ENCODE data around the gene GRPR. TPM values are rescaled to one million over a fixed set of nuclear protein-coding genes. Genes with fewer than 3 reads are reported as not detected.

GRPR gene
- polyA plus RNA-seq, 1 donor (not counting 4 experiments of a cell fraction or from before 2014, with no cell fraction given), result 0.08 TPM

DNA sequence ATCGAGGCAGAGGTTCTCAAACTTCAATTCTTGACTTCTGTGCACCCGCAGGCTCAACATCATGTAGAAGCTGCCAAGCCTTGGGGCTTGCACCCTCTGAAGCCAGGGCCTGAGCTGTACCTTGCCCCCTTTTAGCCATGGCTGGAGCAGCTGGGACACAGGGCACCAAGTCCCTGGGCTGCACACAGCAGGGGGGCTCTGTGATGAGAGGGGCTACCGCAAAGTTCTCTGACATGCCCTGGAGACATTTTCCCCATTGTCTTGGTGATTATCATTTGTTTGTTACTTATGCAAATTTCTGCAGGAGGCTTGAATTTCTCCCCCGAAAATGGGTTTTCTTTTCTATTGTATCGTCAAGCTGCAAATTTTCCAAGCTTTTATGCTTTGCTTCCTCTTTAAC is 39.0 kb downstream of the GRPR start:
- H3K4me1 ChIP-seq (ENCODE audit: control insufficient read depth, extremely low read depth, insufficient read depth, low read length), result peaks cover 22% of the 10 kb centered on the region
- dilution Hi-C loops (cut with MboI; ENCODE audit: extremely low pct_ligation_motif_present, low sequenced_read_pairs), result no loop called here

DNA sequence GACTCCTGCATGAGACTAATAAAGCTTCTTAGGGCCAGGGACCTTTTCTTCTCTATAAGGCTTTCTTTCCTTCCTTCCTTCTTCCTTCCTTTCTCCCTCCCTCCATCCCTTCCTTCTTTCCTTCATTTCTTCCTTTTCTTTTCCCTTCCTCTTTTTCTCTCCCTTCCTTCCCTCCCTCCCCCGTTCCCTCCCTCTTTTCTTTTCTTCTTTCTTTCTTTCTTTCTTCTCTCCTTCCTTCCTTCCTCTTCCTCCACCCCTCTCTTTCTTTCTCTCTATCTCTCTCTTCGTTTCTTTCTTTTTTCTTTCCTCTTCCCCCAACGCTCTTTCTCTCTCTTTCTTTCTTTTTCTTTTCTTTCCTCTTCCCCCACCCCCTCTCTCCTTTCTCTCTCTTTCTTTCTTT is 41.4 kb downstream of the GRPR start:
- TF ChIP-seq EZH2 (IDR thresholded peaks at IDR 0.05; ENCODE audit: low read length), result no peak
- H3K4me1 ChIP-seq (ENCODE audit: control insufficient read depth, extremely low read depth, insufficient read depth, low read length), result peaks cover 18% of the 10 kb centered on the region
- H3K4me3 ChIP-seq (ENCODE audit: control insufficient read depth in 2 of 3, extremely low read depth in 1 of 3, insufficient read depth in 2 of 3, low read depth in 1 of 3, low read length in 3 of 3), result no peak overlapping the region
- no peaks in the 10 kb centered on the region for H3K9me3 ChIP-seq (ENCODE audit: control insufficient read depth, low read depth, low read length)
- H3K4me2 ChIP-seq (ENCODE audit: control insufficient read depth, extremely low read depth, insufficient read depth, low read depth, low read length), result no peak overlapping the region
- dilution Hi-C loops (cut with MboI; ENCODE audit: extremely low pct_ligation_motif_present, low sequenced_read_pairs), result no loop called here
- no peaks in the 10 kb centered on the region for H3K36me3 ChIP-seq (ENCODE audit: control insufficient read depth in 2 of 2, extremely low read depth in 1 of 2, insufficient read depth in 2 of 2, low read length in 2 of 2)
- H4K20me1 ChIP-seq (ENCODE audit: control insufficient read depth, extremely low read depth, insufficient read depth, low read length), result no peaks in the 10 kb centered on the region
- H2AFZ ChIP-seq (ENCODE audit: control insufficient read depth, low read length), result no peak overlapping the region
- FAIRE-seq (no peak), DNase-seq (ENCODE audit: low read depth, low spot score) (no peak)
- no peaks in the 10 kb centered on the region for H3K79me2 ChIP-seq (ENCODE audit: control insufficient read depth, insufficient read depth, low read length)
- H3K9me1 ChIP-seq (ENCODE audit: control insufficient read depth, extremely low read depth, insufficient read depth, low read length), result no peaks in the 10 kb centered on the region
- H3K27ac ChIP-seq (ENCODE audit: control insufficient read depth, insufficient read depth, low read length), result no peak overlapping the region
- H3K27me3 ChIP-seq (ENCODE audit: control insufficient read depth, extremely low read depth, insufficient read depth, low read length), result no peaks in the 10 kb centered on the region
- no peak overlapping the region for H3K9ac ChIP-seq (ENCODE audit: control insufficient read depth, extremely low read depth, insufficient read depth, low read length)

More for the DNA sequence above, 39.0 kb downstream of the GRPR start:
- Histone ChIP-seq H2AFZ (ENCODE audit: control insufficient read depth, low read length) (no peak overlapping the region), H3K36me3 (ENCODE audit: control insufficient read depth in 2 of 2, extremely low read depth in 1 of 2, insufficient read depth in 2 of 2, low read length in 2 of 2) (no peaks in the 10 kb centered on the region), H3K9ac (ENCODE audit: control insufficient read depth, extremely low read depth, insufficient read depth, low read length) (no peak overlapping the region), H3K27ac (ENCODE audit: control insufficient read depth, insufficient read depth, low read length) (no peak overlapping the region), H3K9me1 (ENCODE audit: control insufficient read depth, extremely low read depth, insufficient read depth, low read length) (no peaks in the 10 kb centered on the region), H3K27me3 (ENCODE audit: control insufficient read depth, extremely low read depth, insufficient read depth, low read length) (no peaks in the 10 kb centered on the region), H4K20me1 (ENCODE audit: control insufficient read depth, extremely low read depth, insufficient read depth, low read length) (no peaks in the 10 kb centered on the region), H3K9me3 (ENCODE audit: control insufficient read depth, low read depth, low read length) (no peaks in the 10 kb centered on the region), H3K4me2 (ENCODE audit: control insufficient read depth, extremely low read depth, insufficient read depth, low read depth, low read length) (no peak overlapping the region), H3K79me2 (ENCODE audit: control insufficient read depth, insufficient read depth, low read length) (no peaks in the 10 kb centered on the region), H3K4me3 (ENCODE audit: control insufficient read depth in 2 of 3, extremely low read depth in 1 of 3, insufficient read depth in 2 of 3, low read depth in 1 of 3, low read length in 3 of 3) (no peak overlapping the region)
- no peak for TF ChIP-seq EZH2 (IDR thresholded peaks at IDR 0.05; ENCODE audit: low read length)
- TF ChIP-seq, protein P1, sequence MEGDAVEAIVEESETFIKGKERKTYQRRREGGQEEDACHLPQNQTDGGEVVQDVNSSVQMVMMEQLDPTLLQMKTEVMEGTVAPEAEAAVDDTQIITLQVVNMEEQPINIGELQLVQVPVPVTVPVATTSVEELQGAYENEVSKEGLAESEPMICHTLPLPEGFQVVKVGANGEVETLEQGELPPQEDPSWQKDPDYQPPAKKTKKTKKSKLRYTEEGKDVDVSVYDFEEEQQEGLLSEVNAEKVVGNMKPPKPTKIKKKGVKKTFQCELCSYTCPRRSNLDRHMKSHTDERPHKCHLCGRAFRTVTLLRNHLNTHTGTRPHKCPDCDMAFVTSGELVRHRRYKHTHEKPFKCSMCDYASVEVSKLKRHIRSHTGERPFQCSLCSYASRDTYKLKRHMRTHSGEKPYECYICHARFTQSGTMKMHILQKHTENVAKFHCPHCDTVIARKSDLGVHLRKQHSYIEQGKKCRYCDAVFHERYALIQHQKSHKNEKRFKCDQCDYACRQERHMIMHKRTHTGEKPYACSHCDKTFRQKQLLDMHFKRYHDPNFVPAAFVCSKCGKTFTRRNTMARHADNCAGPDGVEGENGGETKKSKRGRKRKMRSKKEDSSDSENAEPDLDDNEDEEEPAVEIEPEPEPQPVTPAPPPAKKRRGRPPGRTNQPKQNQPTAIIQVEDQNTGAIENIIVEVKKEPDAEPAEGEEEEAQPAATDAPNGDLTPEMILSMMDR (optimal IDR thresholded peaks at IDR 0.05 in 1 of 3, IDR thresholded peaks at IDR 0.05 in 1 of 3, conservative IDR thresholded peaks at IDR 0.05 in 1 of 3; ENCODE audit: extremely low read depth in 1 of 3, insufficient read depth in 2 of 3, low read length in 3 of 3), result no peak
- no peak for FAIRE-seq
- DNase-seq (ENCODE audit: low read depth, low spot score), result no peak

DNA sequence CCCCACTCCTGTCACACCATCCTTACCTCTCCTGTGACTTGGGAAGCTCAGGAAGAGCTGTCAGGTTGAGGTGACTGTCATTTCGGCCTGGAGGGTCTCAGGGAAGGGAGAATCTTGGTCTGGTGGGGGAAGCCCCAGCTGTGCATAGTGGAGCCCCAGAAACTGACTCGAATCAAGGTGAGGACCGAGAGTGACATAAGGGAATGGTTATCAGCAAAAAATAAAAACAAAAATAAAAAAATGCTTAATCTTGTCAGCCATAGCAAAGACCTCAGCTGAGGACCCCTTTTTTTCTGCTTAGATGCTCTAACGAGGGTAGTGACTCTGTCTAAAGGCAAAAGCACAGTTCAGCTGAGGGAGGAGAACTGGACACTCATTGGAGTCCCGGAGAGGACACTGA is 43.8 kb downstream of the GRPR start, which contains the start of gene MAGEB17:
TSS of gene MAGEB17 (plus strand) at position 301 of the 400 bp plus-strand sequence. CDS start 2,902 bp downstream, outside the sequence.
- TF ChIP-seq EZH2 (IDR thresholded peaks at IDR 0.05; ENCODE audit: low read length), result no peak
- TF ChIP-seq, protein P1 (optimal IDR thresholded peaks at IDR 0.05 in 1 of 3, IDR thresholded peaks at IDR 0.05 in 1 of 3, conservative IDR thresholded peaks at IDR 0.05 in 1 of 3; ENCODE audit: extremely low read depth in 1 of 3, insufficient read depth in 2 of 3, low read length in 3 of 3), result no peak
- no peak within 1 kb of the TSS for H3K9ac ChIP-seq (ENCODE audit: control insufficient read depth, extremely low read depth, insufficient read depth, low read length)
- no peaks in the 10 kb centered on the region for H3K36me3 ChIP-seq (ENCODE audit: control insufficient read depth in 2 of 2, extremely low read depth in 1 of 2, insufficient read depth in 2 of 2, low read length in 2 of 2)
- H3K27me3 ChIP-seq (ENCODE audit: control insufficient read depth, extremely low read depth, insufficient read depth, low read length), result no peaks in the 10 kb centered on the region
- DNase-seq (ENCODE audit: low read depth, low spot score) (no peak), FAIRE-seq (no peak)
- H3K9me1 ChIP-seq (ENCODE audit: control insufficient read depth, extremely low read depth, insufficient read depth, low read length), result no peaks in the 10 kb centered on the region
- no peak within 1 kb of the TSS for H3K4me2 ChIP-seq (ENCODE audit: control insufficient read depth, extremely low read depth, insufficient read depth, low read depth, low read length)
- no peaks in the 10 kb centered on the region for H4K20me1 ChIP-seq (ENCODE audit: control insufficient read depth, extremely low read depth, insufficient read depth, low read length)
- dilution Hi-C loops (cut with MboI; ENCODE audit: extremely low pct_ligation_motif_present, low sequenced_read_pairs), result no loop called here
- H2AFZ ChIP-seq (ENCODE audit: control insufficient read depth, low read length), result no peak within 1 kb of the TSS
- no peaks in the 10 kb centered on the region for H3K9me3 ChIP-seq (ENCODE audit: control insufficient read depth, low read depth, low read length)
- H3K27ac ChIP-seq (ENCODE audit: control insufficient read depth, insufficient read depth, low read length), result no peak within 1 kb of the TSS
- no peaks in the 10 kb centered on the region for H3K79me2 ChIP-seq (ENCODE audit: control insufficient read depth, insufficient read depth, low read length)
- no peaks in the 10 kb centered on the region for H3K4me1 ChIP-seq (ENCODE audit: control insufficient read depth, extremely low read depth, insufficient read depth, low read length)
- H3K4me3 ChIP-seq (ENCODE audit: control insufficient read depth in 2 of 3, extremely low read depth in 1 of 3, insufficient read depth in 2 of 3, low read depth in 1 of 3, low read length in 3 of 3), result no peak within 1 kb of the TSS
